ENCODE data around the gene LPA.

Gene LPA

GRCh38 chr6:160513836-160514235, 150.2 kb downstream of the LPA start:
- DNase-seq: no peak

DNA sequence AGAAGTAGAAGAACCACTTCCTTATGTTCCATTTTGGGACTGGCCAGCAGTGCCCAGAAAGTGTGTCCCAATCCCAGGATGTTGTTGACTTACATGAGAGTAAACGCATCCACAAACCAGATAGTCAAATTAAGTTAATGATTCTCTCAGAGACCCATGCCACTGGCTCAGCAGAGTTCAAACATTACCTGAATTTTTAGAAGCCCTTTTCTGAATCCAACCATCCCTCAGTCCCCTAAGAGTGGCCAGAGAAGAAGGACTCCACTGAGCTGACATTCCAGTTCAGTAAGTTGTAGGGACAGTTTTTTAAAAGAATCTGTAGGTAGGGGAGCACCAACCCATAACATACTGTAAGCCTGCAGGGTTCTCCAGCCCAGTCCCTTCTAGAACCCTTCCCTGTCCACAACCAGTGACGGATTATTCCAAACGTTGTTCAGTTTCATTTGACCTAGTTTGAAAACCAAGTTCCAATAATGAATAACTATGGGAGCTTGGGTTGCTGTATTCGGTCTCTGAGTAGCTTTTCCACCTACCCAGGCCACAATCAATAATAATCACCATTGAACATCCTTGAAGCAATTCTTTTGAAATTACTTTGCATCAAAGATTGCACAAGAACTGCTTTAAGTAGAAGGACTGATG, 153.0 kb downstream of the LPA start:
- DNase-seq: no peak

DNA sequence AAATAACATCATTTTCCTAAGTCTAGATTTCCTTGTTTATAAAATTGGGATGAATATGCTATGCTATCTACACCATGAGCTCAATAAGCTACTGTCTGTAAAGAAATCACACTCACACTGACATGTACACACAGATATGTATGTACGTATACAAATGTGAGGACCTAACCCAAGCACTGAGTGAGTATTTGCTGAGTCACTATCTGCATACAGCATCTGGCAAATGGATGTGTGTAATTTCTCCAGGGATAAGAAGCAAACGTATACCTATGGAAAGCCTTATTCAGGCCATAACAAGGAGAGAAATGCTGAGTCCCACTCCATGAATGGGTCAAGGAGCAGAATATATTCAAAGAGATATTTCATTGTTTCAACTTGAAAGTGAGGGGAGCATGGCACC, 153.9 kb downstream of the LPA start:
- no peak for DNase-seq

DNA sequence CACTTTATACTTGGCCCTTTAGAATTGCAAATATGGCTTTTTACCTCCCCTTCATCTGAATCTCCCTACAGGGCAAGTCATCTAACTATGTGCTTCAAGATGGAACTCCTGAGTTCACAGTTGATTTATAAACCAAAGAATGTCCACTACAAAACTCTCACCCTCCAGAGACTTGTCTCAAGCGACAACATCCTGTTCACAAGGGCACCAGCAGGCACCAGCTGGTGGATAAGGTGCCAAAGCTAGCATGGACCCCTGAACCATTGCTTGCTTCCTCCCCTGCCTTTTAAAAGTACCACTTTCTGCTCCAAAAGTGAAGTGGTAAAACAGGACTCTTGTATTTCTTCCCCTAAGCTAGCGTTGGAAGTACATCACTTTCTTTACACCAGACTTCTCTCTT, 154.5 kb downstream of the LPA start:
- DNase-seq: no peak

GRCh38 chr6:160508599-160508998, 155.5 kb downstream of the LPA start:
- DNase-seq: no peak

DNA sequence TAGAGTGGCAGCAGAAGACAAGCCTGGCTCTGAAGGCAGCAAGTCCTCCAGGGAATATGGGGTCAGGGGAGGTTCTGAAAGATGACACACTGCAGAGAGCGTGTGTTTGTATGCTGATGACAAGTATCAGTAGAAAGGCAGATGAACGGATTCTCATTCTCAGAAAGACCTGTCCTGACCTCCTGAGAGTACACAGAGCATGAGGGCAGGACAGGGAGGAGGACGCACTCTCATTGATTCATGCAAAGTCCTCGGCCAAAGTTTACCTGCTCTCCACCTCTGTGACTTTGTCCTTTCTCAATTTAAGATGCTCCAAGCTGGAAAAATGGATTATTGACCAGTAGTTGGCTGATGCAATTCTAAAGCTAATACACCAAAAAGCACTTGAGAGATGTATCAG, 156.7 kb downstream of the LPA start:
- DNase-seq: no peak

GRCh38 chr6:160505970-160506369, 158.1 kb downstream of the LPA start:
- DNase-seq: no peak

- no peak for DNase-seq
These were observed 163.4 kb downstream of the LPA start for GRCh38 chr6:160500639-160501038.

- DNase-seq: no peak
These were observed 169.5 kb downstream of the LPA start for GRCh38 chr6:160494576-160494975.

DNA sequence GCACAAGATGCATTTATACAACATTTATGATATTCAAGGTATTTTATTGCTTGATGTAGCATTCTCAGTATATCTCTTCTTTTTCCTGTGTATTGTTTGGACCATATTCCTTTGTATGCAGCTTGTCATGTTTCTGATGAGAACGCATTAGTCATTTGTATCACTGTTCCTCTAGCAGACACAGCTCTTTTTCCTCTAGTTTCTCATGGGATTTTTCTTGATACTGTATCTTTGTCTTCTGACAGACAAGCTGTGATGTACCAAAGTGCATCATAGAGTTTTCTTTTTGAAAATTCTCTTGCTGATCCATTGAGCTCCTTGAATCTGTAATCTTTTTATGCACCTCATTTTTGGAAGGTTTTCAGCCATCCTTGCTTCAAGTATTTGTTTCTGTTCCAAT, 175.0 kb downstream of the LPA start:
- DNase-seq: no peak

GRCh38 chr6:160487116-160487515, 177.0 kb downstream of the LPA start:
- no peak for DNase-seq
